ENCODE data around the gene LCP2. TPM values are rescaled to one million over a fixed set of nuclear protein-coding genes. Genes with fewer than 3 reads are reported as not detected.

Gene LCP2
- total and polyA plus RNA-seq, 12 donors, result 2.4 to 53.7 (median 17.7) TPM

DNA sequence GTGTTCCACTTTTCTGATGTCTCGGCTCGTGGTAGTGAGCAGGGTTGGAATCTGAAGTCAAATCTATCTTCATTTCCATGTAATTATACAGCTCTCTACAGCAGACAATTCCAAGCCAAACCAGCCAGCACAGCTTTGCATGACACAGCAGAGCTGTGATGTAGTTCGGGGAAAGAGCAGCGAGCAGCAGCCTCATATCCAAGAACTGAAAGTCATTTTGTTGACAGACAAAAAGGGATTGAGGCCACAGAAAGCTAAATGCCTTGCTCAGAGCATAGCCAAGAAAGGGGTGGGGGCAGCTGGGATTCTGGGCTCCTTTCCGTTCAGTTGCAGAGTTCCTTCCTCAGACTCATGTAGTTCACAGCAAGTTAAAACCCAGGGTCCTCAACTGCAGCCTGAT is 32.1 kb downstream of the LCP2 start:
- WGBS, 4 donors, result 19 to 36% (median 32%) methylated on average over 5 of the region's 5 CpGs
- intact Hi-C loops (cut with DNase I), result no loop called here
- H3K27me3 ChIP-seq, result no peaks in the 10 kb centered on the region
- H3K4me3 ChIP-seq, result no peak overlapping the region
- peak in 5 of 7 donors; percentile 22 to 72 (median 30) for DNase-seq
- TF ChIP-seq CTCF (IDR thresholded peaks at IDR 0.05) (no peak), POLR2A (IDR thresholded peaks at IDR 0.05) (no peak)
- peaks cover 8 to 27% of the 10 kb centered on the region in 2 donors for H3K4me1 ChIP-seq (replicated peaks in 1 of 2)
- H3K36me3 ChIP-seq (replicated peaks in 1 of 2), result no peaks in the 10 kb centered on the region
- no peaks in the 10 kb centered on the region for H3K9me3 ChIP-seq (replicated peaks in 1 of 3)
- H3K27ac ChIP-seq, result peak overlapping the region in 2 of 5 donors; percentile 66 to 74

- TF ChIP-seq CTCF (IDR thresholded peaks at IDR 0.05) (no peak), POLR2A (IDR thresholded peaks at IDR 0.05) (no peak)
- 48 to 53% (median 51%) methylated on average over 4 of the region's 4 CpGs for WGBS, 4 donors
These were observed 33.7 kb downstream of the LCP2 start for GRCh38 chr5:170263906-170264305.

DNA sequence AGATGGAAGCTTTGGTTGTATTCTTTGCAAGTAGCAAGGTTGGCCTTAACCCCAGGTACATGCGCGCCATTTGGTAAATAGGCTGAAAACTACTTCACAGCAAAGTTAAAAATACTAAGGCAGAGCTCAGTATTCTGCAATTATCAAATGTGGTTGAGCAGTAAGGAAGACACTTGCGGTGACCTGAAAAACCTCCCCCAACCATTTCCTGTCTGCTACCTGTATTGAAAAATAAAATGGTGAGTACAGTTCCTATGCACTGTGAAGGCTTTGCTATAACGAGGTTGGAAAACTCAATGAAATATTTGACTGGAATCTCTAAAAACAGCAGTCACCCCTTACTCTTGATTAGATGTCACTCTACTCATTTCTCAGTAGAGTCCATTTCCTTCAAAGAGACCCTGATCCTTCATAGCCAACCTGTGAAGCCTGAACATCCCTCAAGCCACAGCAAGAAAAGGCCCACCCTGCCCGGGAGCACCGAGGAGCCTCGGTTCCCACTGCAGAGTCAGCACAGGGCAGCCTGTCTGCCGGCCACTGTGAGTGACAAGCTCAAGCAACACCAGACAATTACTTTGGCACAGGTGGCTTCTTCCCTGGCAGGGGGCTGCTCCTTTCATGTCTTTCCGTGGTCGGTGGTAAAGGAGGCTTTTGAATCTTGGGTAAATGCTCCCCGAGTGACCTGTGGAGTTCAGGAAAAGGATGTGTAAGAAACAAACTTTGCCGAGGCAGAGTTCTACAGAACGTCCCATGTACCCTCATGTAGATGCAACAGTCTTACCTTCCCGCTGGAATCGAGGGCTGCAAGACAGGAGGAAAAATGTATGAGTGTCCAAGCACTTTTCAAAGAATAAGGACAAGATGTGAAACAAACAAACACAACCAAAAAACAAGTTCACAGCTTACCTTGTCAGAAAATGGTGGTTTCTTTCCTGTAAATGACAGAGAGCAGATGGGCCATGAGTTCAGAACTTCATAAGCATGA is 35.2 kb downstream of the LCP2 start:
- Histone ChIP-seq H3K4me3 (no peak overlapping the region), H3K36me3 (replicated peaks in 1 of 2) (no peaks in the 10 kb centered on the region), H3K27me3 (no peaks in the 10 kb centered on the region), H3K27ac (no peak overlapping the region), H3K4me1 (replicated peaks in 1 of 2) (peaks cover 0 to 3% of the 10 kb centered on the region in 2 donors), H3K9me3 (replicated peaks in 1 of 3) (no peaks in the 10 kb centered on the region)
- no peak for TF ChIP-seq POLR2A (IDR thresholded peaks at IDR 0.05)
- TF ChIP-seq CTCF (IDR thresholded peaks at IDR 0.05), result no peak
- intact Hi-C loops (cut with DNase I), result no loop called here
- 73 to 85% (median 81%) methylated on average over 15 of the region's 15 CpGs for WGBS, 4 donors
- no peak for DNase-seq

More at GRCh38 chr5:170263906-170264305, 33.7 kb downstream of the LCP2 start:
- no peak for DNase-seq
- Histone ChIP-seq H3K4me1 (replicated peaks in 1 of 2) (peaks cover 8 to 18% of the 10 kb centered on the region in 2 donors), H3K36me3 (replicated peaks in 1 of 2) (no peaks in the 10 kb centered on the region), H3K4me3 (no peak overlapping the region), H3K27me3 (no peaks in the 10 kb centered on the region), H3K27ac (no peak overlapping the region), H3K9me3 (replicated peaks in 1 of 3) (no peaks in the 10 kb centered on the region)
- intact Hi-C loops (cut with DNase I), result no loop called here

- Histone ChIP-seq H3K4me1 (replicated peaks in 1 of 2) (no peaks in the 10 kb centered on the region), H3K27ac (no peak overlapping the region), H3K9me3 (replicated peaks in 1 of 3) (no peaks in the 10 kb centered on the region), H3K27me3 (no peaks in the 10 kb centered on the region), H3K4me3 (no peak overlapping the region), H3K36me3 (replicated peaks in 1 of 2) (no peaks in the 10 kb centered on the region)
- WGBS, 4 donors, result 84 to 96% (median 91%) methylated on average over 3 of the region's 3 CpGs
- intact Hi-C loops (cut with DNase I), result no loop called here
- no peak for DNase-seq
- TF ChIP-seq CTCF (IDR thresholded peaks at IDR 0.05) (no peak), POLR2A (IDR thresholded peaks at IDR 0.05) (no peak)
These were observed 36.0 kb downstream of the LCP2 start for GRCh38 chr5:170261528-170262043.

All from adrenal gland (tissue), 12 donors.